Ishikawa (cell line): ENCODE results near the gene PPIL4.

Source experiments
- CREB1 ChIP-seq: IDR thresholded peaks from 2 replicates; pipeline ENCODE4 v1.6.1; 2012; ENCODE audit warnings: low read depth
- EGR1 ChIP-seq: IDR thresholded peaks from 2 replicates; pipeline ENCODE4 v1.6.1; 2012
- EP300 ChIP-seq: IDR thresholded peaks from 2 replicates; pipeline ENCODE4 v1.6.1; 2012; ENCODE audit warnings: borderline replicate concordance
- FOXM1 ChIP-seq: IDR thresholded peaks from 2 replicates; pipeline ENCODE4 v1.6.1; 2012; ENCODE audit warnings: low read depth, borderline replicate concordance
- NFIC ChIP-seq: IDR thresholded peaks from 2 replicates; pipeline ENCODE4 v1.6.1; 2012
- RAD21 ChIP-seq: IDR thresholded peaks from 2 replicates; pipeline ENCODE4 v1.6.1; 2012; ENCODE audit warnings: low read depth
- TAF1 ChIP-seq: IDR thresholded peaks from 2 replicates; pipeline ENCODE4 v1.6.1; 2012; ENCODE audit warnings: low read depth, mild to moderate bottlenecking
- YY1 ChIP-seq: IDR thresholded peaks from 2 replicates; pipeline ENCODE4 v1.6.1; 2012; ENCODE audit warnings: low read depth
- ZBTB7A ChIP-seq: IDR thresholded peaks from 2 replicates; pipeline ENCODE4 v1.6.1; 2012; ENCODE audit warnings: low read depth
- TF ChIP-seq, protein P1 (sequence below): IDR thresholded peaks from 2 replicates; pipeline ENCODE4 v1.6.1; 2012; ENCODE audit warnings: low read depth, mild to moderate bottlenecking
- TF ChIP-seq, protein P2 (sequence below): IDR thresholded peaks from 2 replicates; pipeline ENCODE4 v1.6.1; 2012
- TF ChIP-seq, protein P3 (sequence below): IDR thresholded peaks from 2 replicates; pipeline ENCODE4 v1.6.1; 2012

DNA sequence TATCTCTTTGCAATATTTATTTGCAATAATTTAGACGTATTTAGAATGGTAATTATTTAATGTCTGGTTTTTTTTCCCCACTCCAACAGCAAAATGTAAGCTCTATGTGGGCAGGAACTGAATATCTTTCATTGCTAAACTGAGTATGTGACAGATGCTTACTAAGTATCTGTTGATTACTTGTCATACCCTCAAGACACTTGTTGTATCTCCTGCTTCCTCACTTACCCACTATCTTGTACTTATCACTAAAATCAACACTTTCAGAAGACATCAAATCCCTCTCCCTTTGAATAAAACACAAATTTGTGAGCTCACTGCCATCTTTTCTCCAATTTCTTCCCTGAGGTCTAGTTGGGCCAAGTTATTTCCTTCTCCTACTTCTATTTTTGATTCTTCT is 30.3 kb downstream of the PPIL4 start:
- no peak for TF ChIP-seq RAD21
- TF ChIP-seq EP300, result no peak
- TF ChIP-seq ZBTB7A, result no peak
- TF ChIP-seq, protein P1, sequence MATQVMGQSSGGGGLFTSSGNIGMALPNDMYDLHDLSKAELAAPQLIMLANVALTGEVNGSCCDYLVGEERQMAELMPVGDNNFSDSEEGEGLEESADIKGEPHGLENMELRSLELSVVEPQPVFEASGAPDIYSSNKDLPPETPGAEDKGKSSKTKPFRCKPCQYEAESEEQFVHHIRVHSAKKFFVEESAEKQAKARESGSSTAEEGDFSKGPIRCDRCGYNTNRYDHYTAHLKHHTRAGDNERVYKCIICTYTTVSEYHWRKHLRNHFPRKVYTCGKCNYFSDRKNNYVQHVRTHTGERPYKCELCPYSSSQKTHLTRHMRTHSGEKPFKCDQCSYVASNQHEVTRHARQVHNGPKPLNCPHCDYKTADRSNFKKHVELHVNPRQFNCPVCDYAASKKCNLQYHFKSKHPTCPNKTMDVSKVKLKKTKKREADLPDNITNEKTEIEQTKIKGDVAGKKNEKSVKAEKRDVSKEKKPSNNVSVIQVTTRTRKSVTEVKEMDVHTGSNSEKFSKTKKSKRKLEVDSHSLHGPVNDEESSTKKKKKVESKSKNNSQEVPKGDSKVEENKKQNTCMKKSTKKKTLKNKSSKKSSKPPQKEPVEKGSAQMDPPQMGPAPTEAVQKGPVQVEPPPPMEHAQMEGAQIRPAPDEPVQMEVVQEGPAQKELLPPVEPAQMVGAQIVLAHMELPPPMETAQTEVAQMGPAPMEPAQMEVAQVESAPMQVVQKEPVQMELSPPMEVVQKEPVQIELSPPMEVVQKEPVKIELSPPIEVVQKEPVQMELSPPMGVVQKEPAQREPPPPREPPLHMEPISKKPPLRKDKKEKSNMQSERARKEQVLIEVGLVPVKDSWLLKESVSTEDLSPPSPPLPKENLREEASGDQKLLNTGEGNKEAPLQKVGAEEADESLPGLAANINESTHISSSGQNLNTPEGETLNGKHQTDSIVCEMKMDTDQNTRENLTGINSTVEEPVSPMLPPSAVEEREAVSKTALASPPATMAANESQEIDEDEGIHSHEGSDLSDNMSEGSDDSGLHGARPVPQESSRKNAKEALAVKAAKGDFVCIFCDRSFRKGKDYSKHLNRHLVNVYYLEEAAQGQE, result no peak
- TF ChIP-seq YY1, result no peak
- TF ChIP-seq FOXM1, result no peak
- TF ChIP-seq TAF1, result no peak
- TF ChIP-seq EGR1, result no peak
- TF ChIP-seq CREB1, result no peak
- TF ChIP-seq, protein P2, sequence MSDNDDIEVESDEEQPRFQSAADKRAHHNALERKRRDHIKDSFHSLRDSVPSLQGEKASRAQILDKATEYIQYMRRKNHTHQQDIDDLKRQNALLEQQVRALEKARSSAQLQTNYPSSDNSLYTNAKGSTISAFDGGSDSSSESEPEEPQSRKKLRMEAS, result no peak
- TF ChIP-seq, protein P3, sequence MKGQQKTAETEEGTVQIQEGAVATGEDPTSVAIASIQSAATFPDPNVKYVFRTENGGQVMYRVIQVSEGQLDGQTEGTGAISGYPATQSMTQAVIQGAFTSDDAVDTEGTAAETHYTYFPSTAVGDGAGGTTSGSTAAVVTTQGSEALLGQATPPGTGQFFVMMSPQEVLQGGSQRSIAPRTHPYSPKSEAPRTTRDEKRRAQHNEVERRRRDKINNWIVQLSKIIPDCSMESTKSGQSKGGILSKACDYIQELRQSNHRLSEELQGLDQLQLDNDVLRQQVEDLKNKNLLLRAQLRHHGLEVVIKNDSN, result no peak
- TF ChIP-seq NFIC, result no peak
